Peyer's patch (tissue), 4 donors: ENCODE results near the gene ELAVL1. TPM values are rescaled to one million over a fixed set of nuclear protein-coding genes. Genes with fewer than 3 reads are reported as not detected.
"Not testable (repeated sequence)": the region's sequence is repeated elsewhere in the genome, so short reads cannot be mapped to it uniquely, and the experiment has no call there.

Experiments
- DNase-seq, 3 donors: peaks; one replicate each; pipeline ENCODE4 v3.0.0-alpha.2; 2017 to 2019
- H3K27ac ChIP-seq, 4 donors: fragments of 200-600 bp; sonication (generic); one replicate each; pipeline ENCODE4 v1.5.1; 2016 to 2019
- H3K27me3 ChIP-seq, 2 donors: fragments of 200-600 bp; sonication (generic); one replicate each; pipeline ENCODE4 v1.5.1; 2019
- H3K36me3 ChIP-seq, 3 donors: fragments of 200-600 bp; sonication (generic); one replicate each; pipeline ENCODE4 v1.5.1; 2016 to 2019
- H3K4me1 ChIP-seq, 4 donors: fragments of 200-600 bp; sonication (generic); one replicate each; pipeline ENCODE4 v1.5.1; 2016 to 2019
- H3K4me3 ChIP-seq, 4 donors: fragments of 200-600 bp; sonication (generic); 1 replicate in 3 of 4; 2 replicates in 1 of 4; pipeline ENCODE4 v1.5.1; 2016 to 2019; ENCODE audit warnings: mild to moderate bottlenecking in 1 of 4
- H3K9me3 ChIP-seq, 4 donors: fragments of 200-600 bp; sonication (generic); one replicate each; pipeline ENCODE4 v1.5.1; 2016 to 2019; ENCODE audit warnings: mild to moderate bottlenecking in 1 of 4
- POLR2A ChIP-seq, 2 donors: fragments of 450-650 bp; IDR thresholded peaks; one replicate each; pipeline ENCODE4 v1.5.1; 2017; ENCODE audit warnings: antibody characterized with exemption in 2 of 2, mild to moderate bottlenecking in 2 of 2, moderate library complexity in 2 of 2
- total RNA-seq, 4 donors: library from RNA; depleted of rRNA; stranded (reverse); fragments of >200 nt; gene quantifications; one replicate each; pipeline ENCODE4 v1.1.0, GENCODE V29; 2016
- TF ChIP-seq, protein P1 (sequence below), 6 experiments: fragments of 450-650 bp in 4 of 6; fragments of 200-600 bp in 2 of 6; sonication (generic) in 1 of 6; IDR thresholded peaks; one replicate each; pipeline ENCODE4 v1.5.1; 2017 to 2019; ENCODE audit warnings: antibody characterized with exemption in 6 of 6, mild to moderate bottlenecking in 3 of 6, moderate library complexity in 1 of 6

Gene ELAVL1
- total RNA-seq, 4 donors from 2014 or later: 21.0 to 41.7 (median 25.9) TPM

DNA sequence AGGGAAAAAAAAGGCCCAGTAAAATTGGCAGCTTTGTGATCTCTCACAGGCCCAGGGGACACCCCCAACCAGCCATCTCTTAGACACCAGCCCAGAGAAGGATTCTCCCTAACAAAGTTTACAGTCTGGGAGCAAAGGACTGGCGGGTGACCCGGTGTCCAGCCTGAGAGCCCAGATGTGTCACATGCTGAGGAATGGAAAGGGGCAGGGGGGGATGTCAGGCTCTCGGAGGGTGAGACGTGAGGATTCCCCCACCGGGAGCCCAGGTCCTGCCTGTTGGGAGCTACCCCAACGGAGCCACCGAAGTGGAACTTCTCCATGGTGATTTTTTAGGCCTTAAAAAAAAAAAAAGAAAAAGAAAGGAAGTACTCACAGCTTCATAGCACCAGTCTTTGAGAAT lies 74.7 kb downstream of the ELAVL1 start:
- TF ChIP-seq, protein P1, sequence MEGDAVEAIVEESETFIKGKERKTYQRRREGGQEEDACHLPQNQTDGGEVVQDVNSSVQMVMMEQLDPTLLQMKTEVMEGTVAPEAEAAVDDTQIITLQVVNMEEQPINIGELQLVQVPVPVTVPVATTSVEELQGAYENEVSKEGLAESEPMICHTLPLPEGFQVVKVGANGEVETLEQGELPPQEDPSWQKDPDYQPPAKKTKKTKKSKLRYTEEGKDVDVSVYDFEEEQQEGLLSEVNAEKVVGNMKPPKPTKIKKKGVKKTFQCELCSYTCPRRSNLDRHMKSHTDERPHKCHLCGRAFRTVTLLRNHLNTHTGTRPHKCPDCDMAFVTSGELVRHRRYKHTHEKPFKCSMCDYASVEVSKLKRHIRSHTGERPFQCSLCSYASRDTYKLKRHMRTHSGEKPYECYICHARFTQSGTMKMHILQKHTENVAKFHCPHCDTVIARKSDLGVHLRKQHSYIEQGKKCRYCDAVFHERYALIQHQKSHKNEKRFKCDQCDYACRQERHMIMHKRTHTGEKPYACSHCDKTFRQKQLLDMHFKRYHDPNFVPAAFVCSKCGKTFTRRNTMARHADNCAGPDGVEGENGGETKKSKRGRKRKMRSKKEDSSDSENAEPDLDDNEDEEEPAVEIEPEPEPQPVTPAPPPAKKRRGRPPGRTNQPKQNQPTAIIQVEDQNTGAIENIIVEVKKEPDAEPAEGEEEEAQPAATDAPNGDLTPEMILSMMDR (IDR thresholded peaks at IDR 0.05): no peak
- no peak for TF ChIP-seq POLR2A (IDR thresholded peaks at IDR 0.05)
- H3K27ac ChIP-seq: peak overlapping the region in 1 of 4 donors; percentile 42
- H3K27me3 ChIP-seq: no peaks in the 10 kb centered on the region
- no peaks in the 10 kb centered on the region for H3K9me3 ChIP-seq
- H3K4me3 ChIP-seq: no peak overlapping the region
- peaks cover 0 to 61% (median 4%) of the 10 kb centered on the region in 3 donors for H3K36me3 ChIP-seq
- no peak for DNase-seq
- H3K4me1 ChIP-seq: peaks cover 0 to 9% (median 6%) of the 10 kb centered on the region in 4 donors

DNA sequence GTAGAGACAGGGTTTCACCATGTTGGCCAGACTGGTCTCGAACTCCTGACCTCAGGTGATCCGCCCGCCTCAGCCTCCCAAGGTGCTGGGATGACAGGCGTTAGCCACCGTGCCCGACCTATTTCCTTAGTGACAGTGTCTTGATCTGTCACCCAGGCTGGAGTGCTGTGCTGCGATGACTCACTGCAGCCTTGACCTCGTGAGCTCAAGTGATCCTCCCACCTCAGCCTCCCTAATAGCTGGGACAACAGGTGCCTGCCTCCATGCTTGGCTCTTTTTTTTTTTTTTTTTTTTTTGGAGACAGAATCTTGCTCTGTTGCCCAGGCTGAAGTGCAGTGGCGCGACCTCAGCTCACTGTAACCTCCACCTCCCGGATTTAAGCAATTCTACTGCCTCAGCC lies 75.4 kb downstream of the ELAVL1 start:
- H3K27me3 ChIP-seq, H3K4me3 ChIP-seq, H3K9me3 ChIP-seq: not testable (repeated sequence)
- peaks cover 0 to 17% (median 9%) of the 10 kb centered on the region in 4 donors for H3K4me1 ChIP-seq
- H3K36me3 ChIP-seq: peaks cover 0 to 54% (median 4%) of the 10 kb centered on the region in 3 donors
- peak overlapping the region in 1 of 4 donors; percentile 61 for H3K27ac ChIP-seq
- DNase-seq: peak in 1 of 3 donors; percentile 46

DNA sequence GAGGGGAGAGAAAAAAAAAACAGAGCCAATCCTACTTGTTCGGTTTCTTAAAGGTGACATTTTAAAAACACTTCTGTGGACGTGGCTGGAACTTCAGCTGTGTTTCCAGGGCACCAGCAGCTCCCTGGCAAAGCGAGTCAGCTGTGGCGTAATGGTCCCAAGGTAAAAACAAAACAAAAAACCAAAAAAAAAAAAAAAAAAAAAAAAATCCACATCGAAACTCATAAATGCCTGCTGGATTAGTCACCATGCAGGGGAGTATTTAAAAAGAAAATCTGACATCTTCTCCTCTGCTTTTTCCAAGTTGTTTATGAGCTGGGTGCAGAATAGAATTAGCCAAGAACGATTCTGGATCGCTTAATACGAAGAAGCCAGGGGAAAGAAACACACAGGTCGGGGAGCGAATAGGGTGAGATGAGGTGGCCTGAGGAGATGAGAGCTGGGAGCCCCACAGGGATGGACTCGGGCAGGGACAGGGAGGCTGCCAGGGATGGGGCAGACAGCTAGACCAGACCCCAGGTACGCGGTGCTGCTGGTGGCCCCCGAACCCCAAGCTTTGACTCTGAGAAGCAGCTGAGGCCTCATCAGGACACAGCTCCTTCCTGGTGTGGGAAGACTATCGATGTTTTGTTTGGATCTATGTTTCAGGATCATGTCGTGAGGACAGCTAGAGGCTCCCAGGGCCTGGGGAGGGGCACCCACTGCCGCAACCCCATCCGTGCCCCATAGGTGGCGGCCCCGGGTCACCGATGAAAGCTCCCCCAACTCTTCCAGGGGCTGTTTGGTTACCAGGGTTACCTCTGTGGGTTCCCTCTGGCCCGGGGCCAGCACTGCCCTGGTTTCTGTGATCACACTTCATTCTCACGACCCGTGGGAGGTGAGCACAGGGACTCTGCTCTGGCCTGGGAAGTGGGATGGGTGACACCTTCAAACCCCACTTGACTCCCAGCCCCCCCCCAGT lies 76.4 kb downstream of the ELAVL1 start:
- H3K9me3 ChIP-seq: no peaks in the 10 kb centered on the region
- no peaks in the 10 kb centered on the region for H3K27me3 ChIP-seq
- peak overlapping the region in 3 of 4 donors; percentile 10 to 70 (median 61) for H3K27ac ChIP-seq
- no peak overlapping the region for H3K4me3 ChIP-seq
- TF ChIP-seq, protein P1 (IDR thresholded peaks at IDR 0.05): peak in 3 of 6 experiments; percentile 19 to 23 (median 23)
- no peak for TF ChIP-seq POLR2A (IDR thresholded peaks at IDR 0.05)
- DNase-seq: peak in 2 of 3 donors; percentile 39 to 68
- H3K36me3 ChIP-seq: peaks cover 0 to 44% (median 4%) of the 10 kb centered on the region in 3 donors
- peaks cover 0 to 22% (median 12%) of the 10 kb centered on the region in 4 donors for H3K4me1 ChIP-seq

DNA sequence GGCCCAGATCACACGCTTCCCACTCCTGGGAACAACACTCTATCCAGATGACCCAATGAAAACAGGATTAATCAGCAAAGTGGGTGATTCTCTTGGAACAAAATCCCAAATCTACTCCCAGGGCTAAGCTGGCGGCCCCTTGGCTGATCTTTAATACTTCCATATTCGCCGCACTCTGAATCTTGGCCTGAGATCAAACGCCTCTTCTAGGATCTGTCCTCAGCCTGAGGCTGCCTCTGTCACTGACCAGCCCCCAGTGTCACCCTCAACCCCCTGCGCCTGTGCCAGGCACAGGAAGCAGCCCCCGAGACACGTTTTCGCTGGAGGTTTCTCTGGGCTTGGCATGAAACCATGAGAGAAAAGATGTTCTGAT lies 77.1 kb downstream of the ELAVL1 start:
- H3K27me3 ChIP-seq: no peaks in the 10 kb centered on the region
- no peaks in the 10 kb centered on the region for H3K9me3 ChIP-seq
- no peak for DNase-seq
- H3K36me3 ChIP-seq: peaks cover 0 to 37% (median under 1%) of the 10 kb centered on the region in 3 donors
- no peak overlapping the region for H3K4me3 ChIP-seq
- peak overlapping the region in 2 of 4 donors; percentile 46 to 49 for H3K27ac ChIP-seq
- peaks cover 0 to 22% (median 12%) of the 10 kb centered on the region in 4 donors for H3K4me1 ChIP-seq
- no peak for TF ChIP-seq POLR2A (IDR thresholded peaks at IDR 0.05)
- TF ChIP-seq, protein P1 (IDR thresholded peaks at IDR 0.05): no peak

DNA sequence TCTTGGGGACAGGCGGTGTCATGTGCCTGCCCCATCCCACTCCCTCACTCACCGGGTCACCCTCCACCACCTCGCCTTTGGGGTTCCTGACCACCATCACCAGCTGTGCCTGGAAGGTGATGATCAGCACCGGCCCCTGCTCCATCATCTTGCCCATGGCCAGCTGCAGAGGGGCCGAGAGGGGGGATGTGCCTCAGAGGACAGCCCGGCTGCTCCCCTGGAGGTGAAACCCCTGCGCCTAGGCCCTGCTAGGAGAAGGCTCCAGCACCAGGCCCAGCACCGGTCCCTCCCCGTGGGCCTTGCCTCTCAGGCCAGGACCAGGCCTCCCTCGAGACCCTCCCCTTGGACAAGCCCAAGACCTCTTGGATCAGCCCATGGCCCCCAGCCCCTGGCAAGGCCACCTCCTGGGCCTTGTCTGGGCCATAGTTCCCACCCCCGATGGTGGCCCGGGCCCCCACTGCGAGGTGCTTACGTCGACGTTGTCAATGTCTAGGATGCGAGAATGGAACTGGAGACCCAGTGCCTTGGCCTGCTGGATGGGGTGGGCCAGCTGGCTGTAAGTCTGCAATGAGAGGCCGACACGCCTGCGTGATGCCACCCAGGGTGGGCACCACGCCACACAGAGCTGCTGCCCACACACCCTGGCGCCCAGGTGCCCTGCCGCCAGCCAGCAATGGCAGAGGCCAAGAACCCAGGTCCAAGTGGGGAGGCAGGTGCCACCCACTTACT lies 77.7 kb downstream of the ELAVL1 start:
- H3K4me3 ChIP-seq: no peak overlapping the region
- peaks cover 0 to 22% (median 12%) of the 10 kb centered on the region in 4 donors for H3K4me1 ChIP-seq
- TF ChIP-seq POLR2A (IDR thresholded peaks at IDR 0.05): no peak
- TF ChIP-seq, protein P1 (IDR thresholded peaks at IDR 0.05): no peak
- DNase-seq: peak in 1 of 3 donors; percentile 45
- H3K27ac ChIP-seq: peak overlapping the region in 2 of 4 donors; percentile 46 to 49
- H3K36me3 ChIP-seq: peaks cover 0 to 36% (median 0%) of the 10 kb centered on the region in 3 donors
- H3K9me3 ChIP-seq: no peaks in the 10 kb centered on the region
- H3K27me3 ChIP-seq: no peaks in the 10 kb centered on the region
